ENCODE data around the gene EHBP1L1. TPM values are rescaled to one million over a fixed set of nuclear protein-coding genes. Genes with fewer than 3 reads are reported as not detected.
A peak's percentile ranks its signal among the peaks of the same experiment; 100 is the strongest.

The EHBP1L1 gene
- total and polyA plus RNA-seq, 8 donors, result 28.5 to 133 (median 36.0) TPM

- Histone ChIP-seq H3K9me3 (no peaks in the 10 kb centered on the region), H3K4me3 (peak overlapping the region in 1 of 2 donors; percentile 9), H3K27me3 (no peaks in the 10 kb centered on the region), H3K4me1 (peaks cover 8 to 51% of the 10 kb centered on the region in 2 donors), H3K27ac (peak overlapping the region in 1 of 2 donors; percentile 84), H3K36me3 (peaks cover 0 to 86% of the 10 kb centered on the region in 2 donors)
- TF ChIP-seq CTCF (IDR thresholded peaks at IDR 0.05), result no peak
- DNase-seq (no peak), ATAC-seq (no peak)
- intact Hi-C loops (cut with DNase I), result no loop called here
These were observed 10.4 kb downstream of the EHBP1L1 start for GRCh38 chr11:65586247-65586630.

- no peaks in the 10 kb centered on the region for H3K9me3 ChIP-seq
- H3K27ac ChIP-seq, result peak overlapping the region in 1 of 2 donors; percentile 84
- peaks cover 0 to 86% of the 10 kb centered on the region in 2 donors for H3K36me3 ChIP-seq
- H3K4me1 ChIP-seq, result peaks cover 8 to 53% of the 10 kb centered on the region in 2 donors
- no peak for ATAC-seq
- no peak for TF ChIP-seq CTCF (IDR thresholded peaks at IDR 0.05)
- intact Hi-C loops (cut with DNase I), result no loop called here
- no peak for DNase-seq
- no peaks in the 10 kb centered on the region for H3K27me3 ChIP-seq
- H3K4me3 ChIP-seq, result peak overlapping the region in 1 of 2 donors; percentile 9
These were observed 10.8 kb downstream of the EHBP1L1 start for GRCh38 chr11:65586676-65587075.

- Histone ChIP-seq H3K36me3 (peaks cover 0 to 86% of the 10 kb centered on the region in 2 donors), H3K27me3 (no peaks in the 10 kb centered on the region), H3K9me3 (no peaks in the 10 kb centered on the region), H3K4me1 (peaks cover 10 to 65% of the 10 kb centered on the region in 2 donors), H3K4me3 (peak overlapping the region in 1 of 2 donors; percentile 24), H3K27ac (peak overlapping the region in 1 of 2 donors; percentile 84)
- DNase-seq (peak in 2 of 4 donors; percentile 71 to 87), ATAC-seq (peak; percentile 66)
- intact Hi-C loops (cut with DNase I), result no loop called here
- peak; percentile 36 to 62 for TF ChIP-seq CTCF (IDR thresholded peaks at IDR 0.05)
These were observed 12.6 kb downstream of the EHBP1L1 start for GRCh38 chr11:65588199-65589054.

- ATAC-seq, result no peak
- H3K27ac ChIP-seq, result peak overlapping the region in 1 of 2 donors; percentile 55
- intact Hi-C loops (cut with DNase I), result loop anchor here in 1 of 2 donors (10.0 kb wide), 1 partner anchor 45 kb away; no protein-coding TSS in a partner anchor
- no peak for DNase-seq
- no peak overlapping the region for H3K4me3 ChIP-seq
- H3K9me3 ChIP-seq, result no peaks in the 10 kb centered on the region
- no peak for TF ChIP-seq CTCF (IDR thresholded peaks at IDR 0.05)
- peaks cover 10 to 73% of the 10 kb centered on the region in 2 donors for H3K4me1 ChIP-seq
- H3K36me3 ChIP-seq, result peaks cover 0 to 81% of the 10 kb centered on the region in 2 donors
- H3K27me3 ChIP-seq, result no peaks in the 10 kb centered on the region
These were observed 13.8 kb downstream of the EHBP1L1 start for GRCh38 chr11:65589444-65590239.
